Kidney epithelial cell (primary cell): ENCODE measurements around the gene MORC2. TPM values are rescaled to one million over a fixed set of nuclear protein-coding genes. Genes with fewer than 3 reads are reported as not detected.
A peak's percentile ranks its signal among the peaks of the same experiment; 100 is the strongest.

Experiments used
- DNase-seq: peaks from one replicate; pipeline ENCODE4 v3.0.0-alpha.2; 2010; ENCODE audit warnings: low read depth
- H3K27me3 ChIP-seq: 2 replicates; pipeline ENCODE4 v1.6.0; 2011; ENCODE audit warnings: low read length; ENCODE audit not compliant: control insufficient read depth, insufficient read depth
- H3K36me3 ChIP-seq: 2 replicates; pipeline ENCODE4 v1.5.1; 2011; ENCODE audit warnings: low read length; ENCODE audit not compliant: control insufficient read depth, insufficient read depth
- H3K4me3 ChIP-seq: 2 replicates; pipeline ENCODE4 v1.5.1; 2011; ENCODE audit warnings: low read depth, mild to moderate bottlenecking, control low read depth, low read length
- CTCF ChIP-seq: IDR thresholded peaks from 2 replicates; pipeline ENCODE4 v1.5.1; 2011; ENCODE audit warnings: mild to moderate bottlenecking, moderate library complexity, low read length, control low read depth, inconsistent platforms; ENCODE audit not compliant: insufficient read depth, poor library complexity, severe bottlenecking
- total RNA-seq: library from RNA; depleted of rRNA; stranded (reverse); fragments of >200 nt; gene quantifications from 2 replicates; pipeline ENCODE4 v1.2.3, GENCODE V29; 2015

Gene MORC2
- total RNA-seq, 1 donor from 2014 or later = 30.8 TPM

GRCh38 chr22:30892731-30893221 lies 75.8 kb downstream of the MORC2 start:
- TF ChIP-seq CTCF = no peak
- no peaks in the 10 kb centered on the region for H3K36me3 ChIP-seq
- no peak overlapping the region for H3K4me3 ChIP-seq
- no peak for DNase-seq
- no peaks in the 10 kb centered on the region for H3K27me3 ChIP-seq

- H3K4me3 ChIP-seq = no peak overlapping the region
- TF ChIP-seq CTCF = no peak
- no peaks in the 10 kb centered on the region for H3K36me3 ChIP-seq
- no peak for DNase-seq
- no peaks in the 10 kb centered on the region for H3K27me3 ChIP-seq
Observed at GRCh38 chr22:30892286-30892685, 76.3 kb downstream of the MORC2 start.

- Histone ChIP-seq H3K4me3 (no peak overlapping the region), H3K36me3 (no peaks in the 10 kb centered on the region), H3K27me3 (no peaks in the 10 kb centered on the region)
- no peak for DNase-seq
- TF ChIP-seq CTCF = no peak
Observed at GRCh38 chr22:30891781-30892180, 76.8 kb downstream of the MORC2 start.

DNA sequence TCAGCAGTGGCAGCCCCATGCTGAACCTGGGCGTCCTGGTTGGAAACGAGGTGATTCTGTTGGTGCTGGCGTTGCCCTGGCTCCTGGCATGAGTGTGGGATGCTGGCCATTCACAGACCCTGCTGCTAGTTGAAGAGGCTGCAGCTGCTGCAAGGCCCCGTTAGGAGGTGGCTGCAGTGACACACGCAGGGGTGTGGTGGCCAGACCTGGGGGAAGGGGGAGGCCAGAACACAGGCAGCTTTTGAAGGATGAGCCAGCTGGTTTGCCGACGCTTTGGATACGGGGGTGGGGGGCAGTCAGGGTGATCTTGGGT lies 77.2 kb downstream of the MORC2 start:
- H3K27me3 ChIP-seq = no peaks in the 10 kb centered on the region
- H3K4me3 ChIP-seq = no peak overlapping the region
- no peaks in the 10 kb centered on the region for H3K36me3 ChIP-seq
- no peak for TF ChIP-seq CTCF
- DNase-seq = no peak

GRCh38 chr22:30890686-30891442 lies 77.7 kb downstream of the MORC2 start:
- peak; percentile 70 for TF ChIP-seq CTCF
- Histone ChIP-seq H3K27me3 (no peaks in the 10 kb centered on the region), H3K36me3 (no peaks in the 10 kb centered on the region), H3K4me3 (no peak overlapping the region)
- no peak for DNase-seq

GRCh38 chr22:30889996-30890480 lies 78.5 kb downstream of the MORC2 start:
- no peaks in the 10 kb centered on the region for H3K27me3 ChIP-seq
- no peaks in the 10 kb centered on the region for H3K36me3 ChIP-seq
- no peak for DNase-seq
- H3K4me3 ChIP-seq = no peak overlapping the region
- TF ChIP-seq CTCF = no peak
